Measurements from ENCODE around the gene ERGIC1. TPM values are rescaled to one million over a fixed set of nuclear protein-coding genes. Genes with fewer than 3 reads are reported as not detected.

ERGIC1 gene
- total and polyA plus RNA-seq, 10 of the 15 experiments (the other 5 are each of a cell fraction or from before 2014, with no cell fraction given), result 8.8 to 104 (median 76.3) TPM

DNA sequence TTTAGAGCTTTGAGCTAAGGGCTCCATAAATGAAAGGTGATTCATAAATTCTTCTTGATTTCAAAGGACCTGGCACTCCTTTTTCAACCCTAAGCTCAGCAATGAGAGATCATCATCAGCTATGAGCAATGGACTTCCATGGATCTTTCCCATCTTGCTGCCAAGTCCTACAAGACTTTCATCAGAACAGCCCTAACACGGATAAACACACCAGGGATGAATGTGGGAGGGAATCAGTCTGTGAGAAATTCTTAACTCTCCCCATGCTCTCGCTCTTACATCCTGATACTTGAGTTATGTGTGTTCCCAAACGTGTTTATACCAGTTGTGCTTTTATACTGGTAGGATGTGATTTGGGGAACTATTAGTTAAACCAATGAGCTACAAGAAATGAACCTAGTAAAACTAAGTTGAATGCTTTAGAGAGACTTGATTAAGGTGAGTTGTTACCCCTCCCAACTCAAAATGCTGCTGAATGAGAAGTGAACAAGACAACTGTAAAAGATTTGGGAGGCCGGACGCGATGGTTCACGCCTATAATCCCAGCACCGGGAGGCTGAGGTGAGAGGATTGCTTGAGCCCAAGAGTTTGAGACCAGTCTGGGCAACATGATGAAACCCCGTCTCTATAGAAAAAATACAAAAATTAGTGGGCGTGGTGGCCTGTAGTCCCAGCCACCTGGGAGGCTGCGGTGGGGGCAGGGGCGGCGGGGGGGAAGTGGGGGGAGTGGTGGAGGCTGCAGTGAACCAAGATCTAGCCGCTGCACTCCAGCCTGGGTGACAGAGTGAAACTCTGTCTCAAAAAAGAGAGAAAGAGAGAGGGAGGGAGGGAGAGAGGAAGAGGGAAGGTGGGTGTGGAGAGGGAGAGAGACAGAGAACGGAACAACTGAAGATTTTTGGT, 120.0 kb downstream of the ERGIC1 start (continued):
- TF ChIP-seq, protein P1, sequence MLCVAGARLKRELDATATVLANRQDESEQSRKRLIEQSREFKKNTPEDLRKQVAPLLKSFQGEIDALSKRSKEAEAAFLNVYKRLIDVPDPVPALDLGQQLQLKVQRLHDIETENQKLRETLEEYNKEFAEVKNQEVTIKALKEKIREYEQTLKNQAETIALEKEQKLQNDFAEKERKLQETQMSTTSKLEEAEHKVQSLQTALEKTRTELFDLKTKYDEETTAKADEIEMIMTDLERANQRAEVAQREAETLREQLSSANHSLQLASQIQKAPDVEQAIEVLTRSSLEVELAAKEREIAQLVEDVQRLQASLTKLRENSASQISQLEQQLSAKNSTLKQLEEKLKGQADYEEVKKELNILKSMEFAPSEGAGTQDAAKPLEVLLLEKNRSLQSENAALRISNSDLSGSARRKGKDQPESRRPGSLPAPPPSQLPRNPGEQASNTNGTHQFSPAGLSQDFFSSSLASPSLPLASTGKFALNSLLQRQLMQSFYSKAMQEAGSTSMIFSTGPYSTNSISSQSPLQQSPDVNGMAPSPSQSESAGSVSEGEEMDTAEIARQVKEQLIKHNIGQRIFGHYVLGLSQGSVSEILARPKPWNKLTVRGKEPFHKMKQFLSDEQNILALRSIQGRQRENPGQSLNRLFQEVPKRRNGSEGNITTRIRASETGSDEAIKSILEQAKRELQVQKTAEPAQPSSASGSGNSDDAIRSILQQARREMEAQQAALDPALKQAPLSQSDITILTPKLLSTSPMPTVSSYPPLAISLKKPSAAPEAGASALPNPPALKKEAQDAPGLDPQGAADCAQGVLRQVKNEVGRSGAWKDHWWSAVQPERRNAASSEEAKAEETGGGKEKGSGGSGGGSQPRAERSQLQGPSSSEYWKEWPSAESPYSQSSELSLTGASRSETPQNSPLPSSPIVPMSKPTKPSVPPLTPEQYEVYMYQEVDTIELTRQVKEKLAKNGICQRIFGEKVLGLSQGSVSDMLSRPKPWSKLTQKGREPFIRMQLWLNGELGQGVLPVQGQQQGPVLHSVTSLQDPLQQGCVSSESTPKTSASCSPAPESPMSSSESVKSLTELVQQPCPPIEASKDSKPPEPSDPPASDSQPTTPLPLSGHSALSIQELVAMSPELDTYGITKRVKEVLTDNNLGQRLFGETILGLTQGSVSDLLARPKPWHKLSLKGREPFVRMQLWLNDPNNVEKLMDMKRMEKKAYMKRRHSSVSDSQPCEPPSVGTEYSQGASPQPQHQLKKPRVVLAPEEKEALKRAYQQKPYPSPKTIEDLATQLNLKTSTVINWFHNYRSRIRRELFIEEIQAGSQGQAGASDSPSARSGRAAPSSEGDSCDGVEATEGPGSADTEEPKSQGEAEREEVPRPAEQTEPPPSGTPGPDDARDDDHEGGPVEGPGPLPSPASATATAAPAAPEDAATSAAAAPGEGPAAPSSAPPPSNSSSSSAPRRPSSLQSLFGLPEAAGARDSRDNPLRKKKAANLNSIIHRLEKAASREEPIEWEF (IDR thresholded peaks at IDR 0.05; ENCODE audit: insufficient replicate concordance, low read depth, low read length), result no peak
- TF ChIP-seq BRCA1 (IDR thresholded peaks at IDR 0.05; ENCODE audit: low read depth, low read length), result no peak
- TF ChIP-seq, protein P2, sequence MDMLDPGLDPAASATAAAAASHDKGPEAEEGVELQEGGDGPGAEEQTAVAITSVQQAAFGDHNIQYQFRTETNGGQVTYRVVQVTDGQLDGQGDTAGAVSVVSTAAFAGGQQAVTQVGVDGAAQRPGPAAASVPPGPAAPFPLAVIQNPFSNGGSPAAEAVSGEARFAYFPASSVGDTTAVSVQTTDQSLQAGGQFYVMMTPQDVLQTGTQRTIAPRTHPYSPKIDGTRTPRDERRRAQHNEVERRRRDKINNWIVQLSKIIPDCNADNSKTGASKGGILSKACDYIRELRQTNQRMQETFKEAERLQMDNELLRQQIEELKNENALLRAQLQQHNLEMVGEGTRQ (IDR thresholded peaks at IDR 0.05; ENCODE audit: borderline replicate concordance, low read depth, low read length), result no peak

DNA sequence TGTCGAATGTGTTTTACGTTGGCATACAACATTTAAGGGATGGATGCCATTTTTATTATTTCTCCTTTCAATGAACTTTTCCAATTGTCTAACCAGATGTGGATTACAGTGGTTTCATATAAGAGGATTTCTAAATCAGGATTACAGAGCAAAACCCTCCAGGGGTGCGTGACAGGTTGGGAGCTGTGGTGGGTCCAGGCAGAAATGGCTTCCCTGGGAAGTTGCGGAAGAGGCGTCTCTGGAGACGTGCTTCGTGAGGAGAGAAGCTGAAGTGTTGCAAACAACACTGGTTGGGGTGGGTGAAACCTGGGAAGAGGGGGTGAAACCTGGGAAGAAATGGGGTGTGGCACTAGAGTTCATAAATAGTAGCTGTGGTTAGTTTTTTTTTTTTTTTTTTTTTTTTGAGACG, 120.7 kb downstream of the ERGIC1 start:
- Histone ChIP-seq H3K36me3 (ENCODE audit: control insufficient read depth in 2 of 2, insufficient read depth in 2 of 2, low read length in 1 of 2) (peaks cover 0 to 6% of the 10 kb centered on the region in 2 experiments; a peak in 1 of 4 replicates), H3K79me2 (ENCODE audit: control insufficient read depth, insufficient read depth, low read length) (peaks cover 4% of the 10 kb centered on the region), H3K27ac (ENCODE audit: control insufficient read depth, insufficient read depth) (no peak overlapping the region), H3K27me3 (replicated peaks in 1 of 2; ENCODE audit: control insufficient read depth in 2 of 2, insufficient read depth in 2 of 2, low read length in 1 of 2) (no peaks in the 10 kb centered on the region), H3K4me3 (no peak overlapping the region), H3K9me3 (replicated peaks; ENCODE audit: control insufficient read depth, insufficient read depth, low read length) (no peaks in the 10 kb centered on the region), H3K4me1 (ENCODE audit: control insufficient read depth, insufficient read depth, low read length) (no peaks in the 10 kb centered on the region), H3K4me2 (ENCODE audit: control insufficient read depth, insufficient read depth) (no peak overlapping the region), H3K9ac (ENCODE audit: control insufficient read depth, insufficient read depth, low read length) (no peak overlapping the region), H4K20me1 (ENCODE audit: control insufficient read depth, insufficient read depth) (no peaks in the 10 kb centered on the region), H2AFZ (ENCODE audit: control insufficient read depth, low read depth, low read length) (no peak overlapping the region)
- RAD21 ChIA-PET (ENCODE audit: unreplicated experiment), result no interaction called here
- POLR2A ChIA-PET, result no interaction called here
- no peak for FAIRE-seq
- CTCF ChIA-PET, result no interaction called here
- in situ Hi-C loops (cut with MboI), result no loop called here
- SMC1A ChIA-PET (ENCODE audit: uncharacterized antibody, unreplicated experiment), result no interaction called here
- 92% methylated on average over 7 of the region's 8 CpGs for WGBS (ENCODE audit: insufficient coverage, insufficient replicate concordance, low lambda C conversion rate, missing lambda C conversion rate)
- ATAC-seq, result no peak
- intact Hi-C loops (cut with micrococcal nuclease; ENCODE audit: unreplicated experiment), result no loop called here
- no TSS peak for BruUV-seq (replicated peaks)
- no peak for TF ChIP-seq HDGF (IDR thresholded peaks at IDR 0.05)
- no peak for TF ChIP-seq BMI1 (IDR thresholded peaks at IDR 0.05; ENCODE audit: borderline replicate concordance)
- TF ChIP-seq ZSCAN29 (IDR thresholded peaks at IDR 0.05), result no peak
- TF ChIP-seq RAD51 (IDR thresholded peaks at IDR 0.05), result no peak
- TF ChIP-seq NR2C2 (IDR thresholded peaks at IDR 0.05; ENCODE audit: borderline replicate concordance, control insufficient read depth, insufficient read length, low read depth), result no peak
- TF ChIP-seq TCF7 (IDR thresholded peaks at IDR 0.05; ENCODE audit: borderline replicate concordance), result no peak
- no peak for TF ChIP-seq SIX5 (IDR thresholded peaks at IDR 0.05; ENCODE audit: low read depth, low read length, severe bottlenecking)
- DNase-seq (ENCODE audit: low read depth, low spot score), result no peak
